ENCODE data around the gene NPRL2.

The NPRL2 gene

GRCh38 chr3:50373146-50374051 is 22.8 kb upstream of the NPRL2 start:
- no peak for DNase-seq

GRCh38 chr3:50372349-50372748 is 21.8 kb upstream of the NPRL2 start:
- DNase-seq: no peak

- no peak for DNase-seq
Observed at GRCh38 chr3:50371133-50371685, 20.6 kb upstream of the NPRL2 start.

- DNase-seq: no peak
Observed at GRCh38 chr3:50370594-50370993, 20.0 kb upstream of the NPRL2 start.

GRCh38 chr3:50369012-50369670 is 18.6 kb upstream of the NPRL2 start:
- no peak for DNase-seq

- DNase-seq: no peak
Observed at GRCh38 chr3:50365842-50366220, 15.3 kb upstream of the NPRL2 start.

GRCh38 chr3:50365080-50365841 is 14.7 kb upstream of the NPRL2 start:
- peak; percentile 92 for DNase-seq

- no peak for DNase-seq
Observed at GRCh38 chr3:50364573-50365079, 14.1 kb upstream of the NPRL2 start.

- DNase-seq: no peak
Observed at GRCh38 chr3:50359760-50360110, 9.2 kb upstream of the NPRL2 start.

GRCh38 chr3:50358911-50359759 is 8.6 kb upstream of the NPRL2 start, which contains the start of gene TMEM115:
Gene TMEM115, minus strand, starts transcription at chr3:50359521. Its CDS starts 458 bp downstream, at chr3:50359063.
- DNase-seq: peak; percentile 93

- no peak for DNase-seq
Observed at GRCh38 chr3:50358355-50358910, 7.9 kb upstream of the NPRL2 start.

- no peak for DNase-seq
Observed at GRCh38 chr3:50357481-50357880, 6.9 kb upstream of the NPRL2 start.

GRCh38 chr3:50356553-50356952 is 6.0 kb upstream of the NPRL2 start:
- no peak for DNase-seq

- DNase-seq: no peak
Observed at GRCh38 chr3:50355829-50356552, 5.4 kb upstream of the NPRL2 start.

- DNase-seq: no peak
Observed at GRCh38 chr3:50354850-50355249, 4.3 kb upstream of the NPRL2 start.

- DNase-seq: no peak
Observed at GRCh38 chr3:50354186-50354764, 3.7 kb upstream of the NPRL2 start.

GRCh38 chr3:50353245-50354004 is 2.9 kb upstream of the NPRL2 start:
- no peak for DNase-seq

- DNase-seq: no peak
Observed at GRCh38 chr3:50352781-50353180, 2.2 kb upstream of the NPRL2 start.

- no peak for DNase-seq
Observed at GRCh38 chr3:50351323-50351697, 735 bp upstream of the NPRL2 start.

GRCh38 chr3:50350213-50350526 is 405 bp downstream of the NPRL2 start:
- DNase-seq: no peak

Data from activated T-cell treated with anti-CD3 and anti-CD28 coated beads for 4 hours (primary cell).